Ureter (tissue), 1 donor: ENCODE results near the gene ZBTB7C. TPM values are rescaled to one million over a fixed set of nuclear protein-coding genes. Genes with fewer than 3 reads are reported as not detected.

Source experiments
- DNase-seq: peaks from one replicate; pipeline ENCODE4 v3.0.0-alpha.2; 2020; ENCODE audit warnings: low spot score
- total RNA-seq: library from RNA; stranded (reverse); gene quantifications from one replicate; pipeline ENCODE4 v1.2.4, GENCODE V29; 2023
- donor health status: DM: yes; HTN: yes; CAD: no.

Gene ZBTB7C
- total RNA-seq, 1 donor from 2014 or later: 72.1 TPM

- no peak for DNase-seq
Observed at GRCh38 chr18:48217258-48218250, 191.6 kb downstream of the ZBTB7C start.

- DNase-seq: no peak
Observed at GRCh38 chr18:48216639-48217257, 192.4 kb downstream of the ZBTB7C start.

DNA sequence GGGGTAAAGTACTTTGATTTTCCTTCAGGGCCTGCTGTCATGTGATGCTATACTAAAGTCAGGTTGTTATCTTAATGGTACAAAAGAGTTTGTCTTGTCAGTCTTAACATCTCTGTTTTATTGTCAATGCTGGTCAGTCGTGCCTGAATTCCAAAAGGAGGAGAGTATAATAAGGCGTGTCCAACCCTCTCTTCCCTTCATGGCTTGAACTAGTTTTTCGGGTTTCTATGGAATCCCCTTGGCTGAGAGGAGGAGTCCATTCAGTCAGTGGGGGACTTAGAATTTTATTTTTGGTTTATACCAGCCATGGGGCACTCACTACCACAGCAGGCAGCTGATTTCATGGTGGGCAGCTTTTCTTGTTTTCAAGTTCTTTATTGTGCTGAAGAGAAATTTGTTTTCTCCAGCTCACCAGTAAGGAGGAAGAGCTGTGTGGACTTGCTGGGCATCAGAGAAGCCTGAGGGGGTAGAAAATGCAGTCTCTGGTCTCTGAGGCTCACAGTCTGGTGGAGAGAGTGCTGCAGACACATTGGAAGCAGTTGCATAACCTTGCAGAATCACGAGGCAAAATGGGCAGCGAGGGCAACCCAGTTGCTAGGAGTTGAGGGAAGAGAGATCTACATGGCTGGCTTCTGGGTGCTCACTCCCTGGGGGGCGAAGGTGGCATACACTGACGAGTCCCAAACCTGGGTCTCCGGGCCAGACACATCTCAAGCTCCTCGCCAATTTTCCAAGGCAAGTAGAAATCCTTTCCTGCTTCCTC lies 193.1 kb downstream of the ZBTB7C start:
- no peak for DNase-seq

- no peak for DNase-seq
Observed at GRCh38 chr18:48213791-48214190, 195.4 kb downstream of the ZBTB7C start.

DNA sequence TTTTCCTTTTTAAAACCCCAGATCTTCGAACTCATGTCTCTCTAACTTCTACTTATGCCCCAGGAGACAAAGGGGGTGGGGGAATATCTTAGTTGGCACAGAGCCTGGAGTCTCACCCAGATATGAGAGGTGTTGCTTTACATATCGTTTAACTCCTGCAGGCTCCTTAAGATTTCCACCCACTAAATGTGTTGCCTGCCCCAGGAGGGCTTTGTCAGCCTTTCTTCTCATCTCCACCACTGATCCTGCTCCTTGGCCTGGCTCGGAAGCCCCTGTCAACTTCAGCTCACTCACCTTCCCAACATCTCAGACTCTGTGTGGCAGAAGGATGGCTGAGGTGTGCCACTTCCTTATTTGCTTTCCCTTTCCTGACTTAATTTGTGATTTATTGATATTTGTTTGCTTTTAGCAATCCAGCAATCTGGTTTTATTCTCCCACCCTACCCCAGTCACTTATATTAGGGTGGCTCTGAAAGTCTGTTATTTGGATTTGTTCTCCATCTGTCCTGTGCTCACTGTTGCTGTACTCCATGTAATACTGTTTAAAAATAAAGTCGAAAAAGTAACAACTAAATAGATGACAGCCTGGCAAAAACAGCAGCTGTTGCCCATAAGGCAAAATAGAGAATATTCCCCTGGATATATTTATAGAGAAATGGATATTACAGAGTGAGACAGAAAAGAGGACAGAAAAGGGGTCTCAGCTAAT lies 200.6 kb downstream of the ZBTB7C start:
- DNase-seq: no peak

DNA sequence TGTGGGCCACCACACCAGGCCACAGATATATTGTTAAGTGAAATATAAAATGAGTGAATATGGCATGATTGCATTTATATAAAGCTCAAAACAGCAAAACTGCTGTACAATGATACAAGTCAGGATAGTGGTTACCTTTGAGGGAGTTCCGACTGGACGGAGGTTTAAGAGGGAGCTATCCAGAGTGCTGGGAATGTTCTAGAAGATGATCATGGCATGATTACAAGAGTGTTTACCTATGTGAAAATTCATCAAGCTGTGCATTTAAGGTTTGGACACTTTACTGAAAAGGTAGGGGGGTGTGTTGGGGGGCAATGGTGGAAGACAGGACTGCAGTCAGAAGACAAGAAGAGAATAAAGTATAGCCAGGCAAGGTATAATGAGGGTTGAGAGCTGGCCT lies 201.4 kb downstream of the ZBTB7C start:
- no peak for DNase-seq

DNA sequence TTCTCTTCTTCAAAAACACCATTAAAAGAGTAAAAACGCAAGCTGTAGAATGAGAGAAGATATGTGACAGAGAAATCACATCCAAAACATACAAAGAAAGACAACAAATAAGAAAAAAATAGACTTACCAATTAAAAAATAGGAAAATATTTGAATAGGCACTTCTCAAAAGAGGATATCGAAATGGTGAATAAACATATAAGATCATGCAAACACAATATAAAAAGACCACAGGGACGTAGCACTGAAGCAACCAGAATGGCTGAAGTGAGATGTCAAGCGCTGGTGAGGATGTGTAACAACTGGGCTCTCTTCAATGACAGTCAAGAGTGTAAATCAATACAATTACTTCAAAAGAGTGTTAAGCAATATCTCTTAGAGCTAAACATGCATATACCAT lies 202.3 kb downstream of the ZBTB7C start:
- no peak for DNase-seq

DNA sequence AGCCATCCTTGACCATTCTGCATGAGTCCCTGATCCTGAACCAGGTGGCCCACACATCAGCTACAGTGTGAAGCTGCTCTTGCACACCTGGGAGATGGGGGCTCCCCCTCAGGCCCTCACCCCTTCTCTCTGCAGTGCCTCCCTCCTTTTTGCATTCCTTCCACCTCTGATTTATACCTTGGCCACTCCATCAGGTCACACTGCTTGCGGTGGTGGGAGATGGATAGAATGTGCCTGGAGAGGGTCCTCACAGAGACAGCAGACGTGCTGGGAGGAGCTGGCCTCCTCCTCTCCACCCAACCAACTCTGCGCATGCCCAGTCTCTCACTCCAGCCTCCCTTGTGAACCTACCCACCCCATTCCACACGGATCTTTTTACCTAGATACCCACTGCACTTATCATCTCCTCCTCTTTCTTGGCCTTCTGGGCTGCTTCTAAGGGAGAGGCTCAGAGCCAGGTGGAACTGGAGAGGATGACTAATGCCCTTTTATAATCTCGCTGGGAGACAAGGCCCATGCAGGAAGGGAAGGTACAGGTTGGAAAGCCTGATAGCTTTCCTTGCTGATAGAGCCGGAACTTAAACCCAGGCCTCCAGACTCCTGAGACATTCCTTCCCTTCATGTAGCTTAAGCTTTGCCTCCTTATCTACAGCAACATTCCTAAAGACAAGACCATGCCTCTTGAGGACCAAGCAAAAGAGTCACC lies 205.1 kb downstream of the ZBTB7C start:
- no peak for DNase-seq

DNA sequence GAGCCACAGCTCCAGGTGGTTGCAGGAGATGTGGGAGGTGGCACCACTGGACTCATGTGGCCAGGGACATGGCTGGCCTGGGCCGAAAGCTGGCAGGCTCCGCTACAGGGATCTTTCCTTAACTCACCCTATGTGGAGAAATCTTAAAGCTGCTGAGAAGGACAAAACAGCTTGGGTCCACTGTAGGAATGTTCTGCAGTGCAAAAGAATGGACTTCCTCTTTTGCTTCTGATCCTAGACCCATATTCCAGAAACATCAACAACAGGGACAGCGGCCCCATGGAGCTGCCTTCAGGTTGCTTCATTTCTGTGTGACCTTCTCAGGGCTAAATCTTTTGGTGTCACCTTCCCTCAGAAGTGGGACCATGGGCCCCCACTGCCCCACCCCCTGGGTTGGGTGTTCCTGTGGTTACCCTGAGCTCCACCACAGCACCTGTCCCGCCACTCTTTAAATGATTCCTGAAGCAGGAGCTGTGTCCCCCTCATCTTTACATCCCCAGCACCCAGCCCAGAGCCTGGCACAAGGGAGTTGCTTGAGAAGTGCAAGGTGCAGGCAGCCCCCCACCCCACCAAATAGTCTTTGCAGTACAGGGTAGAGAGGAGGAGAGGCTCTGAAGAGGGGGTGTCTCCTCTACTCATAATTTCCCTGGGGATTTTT lies 205.8 kb downstream of the ZBTB7C start:
- no peak for DNase-seq

DNA sequence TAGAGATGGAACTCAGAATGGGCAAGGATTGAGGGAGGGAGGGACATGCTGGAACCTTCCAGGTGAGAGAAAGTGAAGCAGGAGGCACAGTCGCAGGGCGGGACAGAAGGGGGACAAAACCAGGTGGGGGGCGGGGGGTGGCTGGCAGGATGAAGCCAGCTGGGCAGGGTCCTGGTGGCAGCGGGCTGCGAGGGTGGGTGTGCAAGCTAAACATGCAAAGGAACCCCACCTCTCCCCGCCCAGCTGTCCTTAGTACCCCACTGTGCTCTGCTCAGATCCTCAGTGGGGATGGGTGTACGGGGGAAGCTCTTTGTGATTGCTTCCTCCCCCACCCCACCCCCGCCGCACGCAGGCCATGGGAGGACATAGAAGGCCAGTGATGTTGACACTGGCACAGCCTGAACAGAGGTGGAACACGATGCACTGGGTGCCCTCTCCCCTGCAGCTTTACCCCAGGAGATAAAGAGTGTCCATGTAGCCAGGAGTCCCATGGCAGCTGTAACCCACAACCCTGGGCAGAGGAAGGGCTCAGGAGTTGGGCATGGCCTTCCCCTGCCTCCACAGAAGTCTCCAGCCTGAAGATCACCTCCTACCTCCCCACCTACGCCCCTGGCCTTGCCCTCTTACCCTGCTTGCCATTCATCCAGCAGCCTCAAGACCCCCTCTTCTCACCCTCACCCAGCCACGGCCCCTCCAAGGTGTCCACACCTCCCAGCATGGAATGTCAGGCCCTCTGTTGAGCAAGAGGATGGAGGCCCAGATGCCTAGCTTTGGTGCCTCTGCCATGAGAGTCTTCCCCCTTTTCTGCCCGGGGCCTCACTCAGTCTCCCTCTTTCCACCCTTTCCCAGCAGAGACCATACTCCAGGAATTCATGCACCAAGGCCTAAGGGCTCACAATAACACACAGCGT lies 206.6 kb downstream of the ZBTB7C start:
- DNase-seq: no peak

DNA sequence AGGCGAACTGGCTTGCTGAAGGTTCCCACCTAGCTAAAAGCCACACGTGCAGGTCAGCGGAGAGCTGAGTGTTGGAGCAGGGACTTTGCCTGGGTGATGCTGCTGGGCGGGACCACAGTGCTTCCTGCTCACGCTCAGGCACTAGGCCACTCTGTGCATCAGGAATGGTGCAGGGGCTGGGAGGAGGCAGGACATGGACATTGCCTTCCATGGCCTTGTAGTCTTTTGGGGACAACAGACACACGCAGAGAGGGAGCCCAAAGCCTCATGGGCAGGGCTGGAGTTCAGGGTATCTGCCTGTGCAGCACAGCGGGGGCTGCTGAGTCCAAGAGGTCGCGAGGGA lies 207.2 kb downstream of the ZBTB7C start:
- DNase-seq: no peak

- DNase-seq: no peak
Observed at GRCh38 chr18:48201337-48202005, 207.7 kb downstream of the ZBTB7C start.

GRCh38 chr18:48200631-48201336 lies 208.4 kb downstream of the ZBTB7C start:
- no peak for DNase-seq

- no peak for DNase-seq
Observed at GRCh38 chr18:48199399-48199798, 209.8 kb downstream of the ZBTB7C start.

DNA sequence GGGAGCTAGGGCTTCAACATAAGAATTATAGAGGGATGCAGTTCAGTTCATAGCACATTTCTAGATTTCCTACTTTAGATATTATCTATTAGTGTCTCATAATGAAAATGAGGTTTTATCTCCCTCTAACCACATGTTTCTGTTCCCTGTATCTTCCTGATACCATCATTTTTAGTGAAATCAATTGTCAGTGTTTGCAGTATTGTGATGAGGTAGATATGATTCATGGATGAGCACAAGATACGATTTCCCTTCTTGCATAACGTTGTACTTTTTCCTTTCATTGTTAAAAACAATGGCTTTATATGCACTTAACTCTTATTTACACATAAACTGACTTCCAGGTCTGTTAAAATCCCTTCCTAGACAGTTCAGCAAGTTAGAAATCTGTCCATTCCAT lies 211.4 kb downstream of the ZBTB7C start:
- no peak for DNase-seq

DNA sequence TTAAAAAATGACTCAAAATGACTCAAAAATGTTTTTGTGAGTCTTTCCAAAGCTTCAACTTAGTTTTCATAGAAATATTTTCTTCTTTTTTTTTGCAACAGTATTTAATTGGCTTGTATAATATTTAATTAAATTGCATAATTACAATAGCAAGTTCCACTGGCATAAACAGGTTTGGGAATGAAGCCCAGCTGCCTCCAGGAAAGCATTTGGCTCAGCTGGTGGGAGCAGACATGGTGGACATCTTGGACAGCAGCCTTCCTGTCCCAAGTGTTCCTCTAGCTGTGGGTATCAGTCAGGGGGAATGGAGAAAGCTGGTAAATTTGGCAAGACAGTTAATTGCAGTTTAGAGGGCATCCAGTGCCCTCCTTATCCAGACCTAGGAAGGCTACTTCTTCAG lies 213.4 kb downstream of the ZBTB7C start:
- DNase-seq: no peak

DNA sequence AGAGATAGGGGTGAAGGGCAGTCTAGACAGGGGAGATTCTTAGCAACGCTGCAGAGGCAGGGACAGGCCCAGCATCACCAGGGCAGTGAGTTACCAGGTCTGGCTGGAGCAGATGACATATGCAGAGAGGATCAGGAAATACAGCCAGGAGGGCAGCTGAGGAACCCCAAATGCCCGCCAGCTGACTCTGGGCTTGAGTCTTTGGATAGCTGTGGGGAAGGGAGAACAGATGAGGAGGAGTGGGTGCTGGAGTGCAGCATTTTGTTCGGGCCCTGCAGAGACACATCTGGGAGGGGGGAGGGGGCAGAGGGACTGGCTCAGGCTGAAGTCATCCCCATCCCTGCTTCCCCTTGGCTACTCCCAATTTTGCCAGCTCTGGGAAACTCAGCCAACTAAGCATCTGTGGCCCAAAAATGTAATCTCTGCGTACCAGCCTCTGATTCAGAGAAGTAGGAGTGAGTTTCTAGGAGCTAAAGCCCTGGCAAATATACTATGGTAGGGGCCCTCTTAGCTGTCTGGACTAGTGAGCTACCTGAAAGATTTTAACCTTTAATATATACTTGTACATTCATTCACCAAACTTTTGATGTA lies 214.5 kb downstream of the ZBTB7C start:
- DNase-seq: no peak
